Measurements from ENCODE around the gene GARIN5A.

Gene GARIN5A

GRCh38 chr19:50466706-50467039 lies 10.0 kb downstream of the GARIN5A start:
- Histone ChIP-seq H3K27me3 (ENCODE audit: insufficient read depth, poor library complexity, severe bottlenecking) (no peaks in the 10 kb centered on the region), H3K4me3 (replicated peaks; ENCODE audit: insufficient read depth, low read length) (no peak overlapping the region), H3K27ac (replicated peaks) (no peak overlapping the region)
- no peak for DNase-seq (ENCODE audit: low read depth in 1 of 2, low spot score in 1 of 2)
- TF ChIP-seq GABPA (IDR thresholded peaks at IDR 0.05; ENCODE audit: low read depth): no peak
- TF ChIP-seq POLR2AphosphoS5 (IDR thresholded peaks at IDR 0.05; ENCODE audit: low read depth): no peak
- TF ChIP-seq CTCF (IDR thresholded peaks at IDR 0.05; ENCODE audit: insufficient read depth, low read length): no peak
- TF ChIP-seq REST (IDR thresholded peaks at IDR 0.05; ENCODE audit: insufficient replicate concordance, low read depth): no peak

- no peak for DNase-seq (ENCODE audit: low read depth in 1 of 2, low spot score in 1 of 2)
- TF ChIP-seq REST (IDR thresholded peaks at IDR 0.05; ENCODE audit: insufficient replicate concordance, low read depth) (no peak), SPI1 (IDR thresholded peaks at IDR 0.05; ENCODE audit: borderline replicate concordance, low read depth) (no peak), CTCF (IDR thresholded peaks at IDR 0.05; ENCODE audit: insufficient read depth, low read length) (no peak), GABPA (IDR thresholded peaks at IDR 0.05; ENCODE audit: low read depth) (no peak), POLR2AphosphoS5 (IDR thresholded peaks at IDR 0.05; ENCODE audit: low read depth) (no peak)
- H3K27ac ChIP-seq (replicated peaks): no peak overlapping the region
- no peaks in the 10 kb centered on the region for H3K27me3 ChIP-seq (ENCODE audit: insufficient read depth, poor library complexity, severe bottlenecking)
- H3K4me3 ChIP-seq (replicated peaks; ENCODE audit: insufficient read depth, low read length): no peak overlapping the region
Measured at GRCh38 chr19:50465986-50466705, 10.5 kb downstream of the GARIN5A start.

- no peak overlapping the region for H3K27ac ChIP-seq (replicated peaks)
- DNase-seq (ENCODE audit: low read depth in 1 of 2, low spot score in 1 of 2): no peak
- TF ChIP-seq REST (IDR thresholded peaks at IDR 0.05; ENCODE audit: insufficient replicate concordance, low read depth) (no peak), POLR2AphosphoS5 (IDR thresholded peaks at IDR 0.05; ENCODE audit: low read depth) (no peak), SPI1 (IDR thresholded peaks at IDR 0.05; ENCODE audit: borderline replicate concordance, low read depth) (no peak), GABPA (IDR thresholded peaks at IDR 0.05; ENCODE audit: low read depth) (no peak), CTCF (IDR thresholded peaks at IDR 0.05; ENCODE audit: insufficient read depth, low read length) (no peak)
- no peak overlapping the region for H3K4me3 ChIP-seq (replicated peaks; ENCODE audit: insufficient read depth, low read length)
- H3K27me3 ChIP-seq (ENCODE audit: insufficient read depth, poor library complexity, severe bottlenecking): no peaks in the 10 kb centered on the region
Measured at GRCh38 chr19:50465000-50465399, 11.6 kb downstream of the GARIN5A start.

Data from HL-60 (cell line).